CD4-positive, alpha-beta T cell treated with Interleukin-21 for 1 hour (primary cell): ENCODE results near the gene FARP1.
A peak's percentile ranks its signal among the peaks of the same experiment; 100 is the strongest.

Experiments
- DNase-seq: peaks from one replicate; pipeline ENCODE4 v3.0.0-alpha.2; 2020

FARP1 gene

GRCh38 chr13:98450539-98451111 is 307.7 kb downstream of the FARP1 start:
- DNase-seq: no peak

DNA sequence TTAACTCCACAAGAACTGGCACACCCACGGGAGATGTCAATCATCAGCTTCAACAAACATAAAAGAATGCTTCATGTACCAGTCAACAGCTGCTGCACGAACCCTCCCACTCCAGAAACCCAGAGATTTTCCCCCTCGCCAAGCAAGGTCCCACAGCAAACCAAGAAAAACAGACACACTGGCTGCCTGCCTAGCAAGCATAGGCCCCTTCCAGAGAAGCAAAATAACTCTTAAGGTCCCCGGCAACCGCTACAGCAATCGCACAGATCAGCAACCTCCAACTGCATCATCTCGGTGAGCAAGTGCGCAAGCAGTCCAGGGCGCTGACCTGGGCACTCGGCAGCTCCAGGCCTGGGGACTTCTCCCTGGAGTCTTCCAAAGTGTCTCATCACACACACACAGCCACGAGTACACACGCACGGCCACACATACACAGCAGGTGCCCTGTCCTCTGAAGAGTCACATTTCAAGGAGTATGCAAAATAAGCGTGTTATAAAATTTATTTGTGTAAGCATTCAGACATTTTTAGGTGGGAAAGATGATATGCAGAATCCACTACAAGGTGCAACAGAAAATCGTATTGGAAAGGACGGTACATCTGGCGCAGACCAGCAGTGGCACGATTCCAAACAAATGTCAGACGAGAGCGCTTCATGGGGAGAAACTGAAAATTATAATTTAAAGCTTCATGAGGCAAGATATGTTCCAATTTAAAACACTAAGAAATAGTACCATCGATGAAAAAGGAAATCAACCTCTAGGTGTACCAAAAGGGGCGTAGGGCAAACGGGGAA is 309.0 kb downstream of the FARP1 start:
- no peak for DNase-seq

DNA sequence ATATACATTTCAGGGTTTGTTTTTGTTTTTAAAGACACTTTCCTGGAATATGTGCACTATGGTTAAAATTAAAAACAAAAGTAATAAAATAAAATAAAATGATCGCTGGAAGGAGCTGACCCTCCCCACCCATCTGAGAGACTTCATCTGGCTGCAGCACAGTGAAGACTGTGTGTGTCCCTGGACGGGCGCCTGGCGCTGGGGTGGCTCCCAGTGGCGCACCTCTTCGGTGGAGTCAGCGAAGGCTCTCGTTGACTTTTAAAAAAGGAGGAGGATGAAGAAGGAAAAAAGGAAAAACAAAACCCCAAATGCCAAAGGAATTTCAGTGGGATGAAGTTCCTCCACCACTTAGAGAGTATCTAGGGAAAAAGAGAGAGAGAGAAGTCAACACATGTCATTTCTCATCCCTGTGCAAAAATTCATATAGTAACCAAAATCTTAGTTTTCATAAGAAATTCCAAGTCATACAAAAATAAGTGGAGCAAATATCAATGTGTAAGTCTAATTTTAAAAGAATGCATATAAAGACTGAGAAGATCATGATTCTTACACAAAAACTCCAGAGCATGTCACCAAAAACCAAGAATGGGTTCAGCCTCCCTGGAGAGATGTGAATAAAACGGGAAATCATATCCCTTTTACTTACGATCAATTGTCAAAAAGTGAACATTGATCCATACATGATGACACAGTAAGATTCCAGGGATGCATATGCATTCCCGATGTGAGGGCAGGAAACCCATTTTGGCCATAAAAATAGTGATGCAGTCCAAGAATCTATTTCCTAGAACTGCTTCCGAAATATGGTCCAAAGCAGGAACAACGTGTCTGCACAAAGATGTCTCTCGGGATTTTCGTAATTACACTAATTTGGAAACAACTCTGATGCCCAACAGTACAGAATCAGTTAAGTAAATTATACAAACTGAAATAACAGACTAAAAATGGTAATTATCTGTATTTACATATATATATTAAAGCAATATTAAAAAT is 310.3 kb downstream of the FARP1 start:
- DNase-seq: no peak

DNA sequence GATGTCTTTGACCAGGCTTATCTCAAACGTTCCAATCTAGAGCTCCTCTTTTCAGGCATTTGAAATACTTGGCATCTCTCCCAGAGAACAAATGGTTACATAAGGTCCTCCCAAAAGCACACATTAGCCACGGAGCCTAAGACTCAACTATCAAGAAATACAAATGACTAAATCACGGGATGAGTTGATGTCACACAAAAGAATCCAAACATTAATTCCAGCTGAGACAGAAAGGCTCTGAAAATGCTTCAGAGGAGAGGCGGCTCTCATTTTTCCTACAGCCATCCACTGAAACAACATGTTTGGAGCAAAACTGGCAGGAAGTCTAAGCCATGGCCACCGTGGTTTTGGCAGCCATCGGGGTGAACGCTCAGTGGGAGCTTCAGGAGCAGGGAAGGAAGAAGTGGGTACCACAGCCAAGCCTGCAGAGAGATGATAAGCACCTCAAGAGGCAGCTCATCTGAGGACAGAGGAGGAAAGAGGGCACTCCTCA is 311.5 kb downstream of the FARP1 start:
- no peak for DNase-seq

GRCh38 chr13:98456413-98456845 is 313.5 kb downstream of the FARP1 start:
- DNase-seq: no peak

GRCh38 chr13:98457053-98457452 is 314.2 kb downstream of the FARP1 start:
- DNase-seq: no peak

GRCh38 chr13:98458431-98458830 is 315.5 kb downstream of the FARP1 start:
- DNase-seq: no peak

GRCh38 chr13:98459171-98459681 is 316.3 kb downstream of the FARP1 start:
- DNase-seq: no peak

DNA sequence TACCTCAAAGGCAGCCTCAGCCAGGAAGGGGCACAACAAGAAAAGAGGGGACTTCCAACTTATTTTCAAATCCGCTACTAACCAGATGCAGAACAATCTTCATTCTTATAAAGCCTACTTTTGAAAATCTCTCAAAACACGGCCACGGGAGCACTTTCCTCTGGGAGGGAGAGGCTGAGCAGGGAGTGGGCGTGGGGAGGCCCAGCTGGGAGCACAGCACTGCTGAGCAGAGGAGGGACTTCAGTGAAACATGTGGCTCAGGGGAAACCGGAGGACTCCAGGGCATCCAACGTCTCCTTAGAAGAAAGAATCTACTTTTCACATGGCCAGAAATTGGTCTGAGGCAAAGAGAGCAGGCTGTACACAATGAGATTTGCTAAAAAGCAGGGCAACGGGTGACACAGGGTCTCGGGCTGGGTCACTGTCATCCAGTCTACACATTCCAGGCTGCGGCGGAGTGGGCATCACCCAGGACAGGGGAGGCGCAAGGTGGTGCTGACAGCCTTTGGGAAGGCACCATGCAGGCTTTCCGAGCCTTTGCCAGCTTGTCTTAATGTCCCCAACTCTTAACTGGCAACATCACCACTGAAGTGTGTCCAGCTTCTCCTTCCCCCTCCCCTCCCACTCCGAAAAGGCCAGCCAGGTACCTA is 317.0 kb downstream of the FARP1 start:
- no peak for DNase-seq

DNA sequence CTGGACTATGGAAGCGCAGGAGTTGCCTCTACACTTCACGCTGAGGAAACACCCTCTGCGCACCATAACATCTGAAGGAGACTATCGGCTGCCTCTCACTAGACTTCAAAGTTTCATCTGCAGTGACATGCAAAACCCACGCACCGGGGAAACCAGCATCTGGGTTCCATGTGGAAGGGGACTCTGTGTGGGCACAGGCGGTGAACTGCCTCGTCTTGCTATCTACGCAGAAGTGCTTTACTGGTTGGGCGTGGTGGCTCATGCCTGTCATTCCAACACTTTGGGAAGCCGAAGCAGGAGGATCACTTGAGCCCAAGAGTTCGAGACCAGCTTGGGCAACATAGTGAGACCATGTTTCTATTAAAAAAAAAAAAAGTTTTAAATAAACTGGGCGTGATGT is 317.6 kb downstream of the FARP1 start:
- no peak for DNase-seq

DNA sequence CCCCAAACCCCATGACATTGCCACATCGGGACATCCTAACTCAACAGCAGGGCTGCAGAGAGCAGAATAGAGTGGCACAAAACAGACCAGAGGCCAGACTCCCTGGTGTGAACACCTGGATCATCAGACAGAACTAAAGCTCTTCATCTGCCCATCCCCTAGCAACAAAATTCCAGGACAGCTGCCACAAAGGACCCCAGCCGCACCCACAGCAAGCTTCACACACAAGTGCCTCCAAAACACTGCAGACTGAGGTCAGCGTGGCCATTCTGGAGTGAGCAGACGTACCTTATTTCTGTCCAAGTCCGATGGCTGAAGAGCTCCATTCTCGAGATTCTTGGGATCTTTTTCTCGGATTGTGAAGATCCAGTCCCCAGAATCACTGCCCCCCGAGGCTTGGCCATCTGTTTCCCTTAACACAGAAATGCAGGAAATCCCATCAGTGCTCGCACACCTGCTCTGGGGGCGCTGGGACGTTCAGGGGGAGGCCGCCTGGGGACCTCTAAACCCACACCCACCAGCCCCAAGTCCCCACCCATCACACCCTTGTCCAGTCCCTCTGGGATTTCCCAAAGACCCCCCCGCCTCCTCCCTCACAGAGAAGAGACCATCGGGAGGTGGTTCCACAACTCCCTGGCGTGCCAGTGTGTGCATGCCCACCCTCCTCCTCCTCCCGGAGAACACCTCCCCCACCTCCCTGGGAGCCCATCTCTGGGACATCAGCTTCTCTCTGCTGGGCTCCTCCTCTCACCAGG is 318.8 kb downstream of the FARP1 start:
- no peak for DNase-seq

DNA sequence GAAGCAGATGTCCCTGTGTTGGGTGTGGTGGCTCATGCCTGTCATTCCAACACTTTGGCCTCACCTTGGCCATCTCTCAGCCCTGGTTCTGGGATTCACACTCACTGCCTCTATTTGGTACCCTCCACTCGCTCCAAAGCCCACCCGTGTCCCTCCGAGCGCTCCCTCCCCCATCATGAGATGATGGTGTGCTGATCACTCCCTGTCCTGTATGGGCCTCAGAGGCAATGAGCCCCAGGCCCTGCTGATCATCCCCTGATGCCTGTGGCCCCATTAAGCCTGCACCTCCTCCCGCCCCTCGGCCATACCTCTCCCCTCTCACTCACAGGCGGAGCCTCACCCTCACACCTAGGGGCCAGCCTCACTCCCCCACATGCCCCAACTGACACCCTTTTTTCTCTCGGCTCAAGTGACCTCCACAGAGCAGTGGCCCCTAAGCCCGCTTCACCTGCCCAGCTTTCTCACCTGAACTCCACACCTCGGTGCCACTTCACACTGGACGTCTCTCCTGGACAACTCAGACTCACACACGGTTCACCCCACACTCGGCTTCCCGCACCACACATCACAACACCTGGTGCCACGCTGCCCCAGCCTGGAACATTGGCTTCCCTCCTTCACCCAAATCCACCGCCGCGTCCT is 319.5 kb downstream of the FARP1 start:
- no peak for DNase-seq

- DNase-seq: no peak
Measured at GRCh38 chr13:98462946-98463345, 320.1 kb downstream of the FARP1 start.

- DNase-seq: peak; percentile 40
Measured at GRCh38 chr13:98466634-98467236, 323.8 kb downstream of the FARP1 start.

DNA sequence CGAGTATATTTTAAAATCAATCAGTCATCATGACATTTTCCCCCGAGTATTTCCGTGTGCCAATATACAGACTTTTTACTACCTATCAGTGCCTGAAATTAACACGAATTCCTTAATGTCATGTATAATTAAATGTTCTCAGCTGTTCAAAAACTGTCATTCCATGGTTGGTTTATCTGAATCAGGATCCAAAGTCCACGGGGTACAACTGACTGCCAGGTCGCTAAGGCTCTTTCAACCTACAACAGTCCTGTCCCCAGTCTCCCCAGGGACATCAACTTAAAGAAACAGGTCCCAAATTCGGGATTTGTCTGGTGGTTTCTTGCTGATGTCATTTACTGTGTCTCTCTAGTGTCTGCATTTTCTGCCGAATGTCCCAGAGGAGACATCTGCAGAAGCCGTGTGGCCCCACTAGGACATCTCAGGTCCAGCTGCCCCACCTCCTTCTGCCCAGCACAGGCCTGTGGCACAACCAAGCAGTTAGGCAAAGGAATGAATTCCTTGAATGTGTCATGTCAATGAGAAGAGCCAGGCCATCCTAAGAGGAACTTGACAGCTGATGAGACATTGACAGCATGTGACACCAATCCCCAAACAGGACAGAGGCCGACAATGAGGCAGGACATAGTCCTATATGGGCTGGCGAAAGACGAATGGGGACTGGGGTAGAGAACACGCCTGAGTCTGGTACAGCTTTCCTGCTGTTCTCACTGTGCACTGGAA is 324.5 kb downstream of the FARP1 start:
- no peak for DNase-seq

DNA sequence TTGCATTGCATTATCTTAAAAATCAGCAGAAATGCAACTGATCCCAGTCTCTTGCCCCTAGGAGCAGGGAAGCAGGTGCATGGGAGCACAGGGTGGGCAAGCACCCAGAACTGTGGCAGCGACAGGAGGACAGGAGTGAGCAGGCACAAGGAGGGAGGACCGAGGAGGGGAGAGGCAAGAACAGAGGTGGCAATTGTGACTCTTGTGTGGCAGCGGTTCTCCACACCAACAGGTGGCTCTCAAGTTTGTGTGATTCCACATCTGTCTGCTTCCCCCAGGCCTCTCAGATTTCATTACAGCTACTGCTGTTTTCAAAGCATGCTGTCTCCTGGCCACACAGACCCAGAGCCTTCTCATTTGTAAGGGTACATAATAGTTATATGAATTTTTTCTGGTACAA is 325.5 kb downstream of the FARP1 start:
- DNase-seq: no peak

DNA sequence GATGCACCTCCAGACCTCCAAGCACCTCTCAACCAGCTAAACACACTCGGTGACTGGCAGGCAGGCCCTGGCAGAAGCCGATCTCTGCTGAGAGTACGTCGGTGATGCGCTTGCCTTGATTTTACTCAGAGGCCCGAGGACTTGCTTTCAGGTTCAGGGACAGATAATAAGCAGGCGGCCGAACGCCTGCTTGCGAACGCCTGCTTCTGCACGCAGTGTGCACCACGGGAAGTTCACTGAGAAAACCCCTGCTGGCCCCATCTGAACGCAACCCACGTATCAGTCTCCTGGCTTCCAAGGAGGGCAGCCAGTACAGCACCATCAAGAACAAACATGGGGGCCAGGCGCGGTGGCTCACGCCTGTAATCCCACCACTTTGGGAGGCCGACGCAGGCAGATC is 326.0 kb downstream of the FARP1 start:
- DNase-seq: no peak

GRCh38 chr13:98470920-98471319 is 328.0 kb downstream of the FARP1 start:
- no peak for DNase-seq

DNA sequence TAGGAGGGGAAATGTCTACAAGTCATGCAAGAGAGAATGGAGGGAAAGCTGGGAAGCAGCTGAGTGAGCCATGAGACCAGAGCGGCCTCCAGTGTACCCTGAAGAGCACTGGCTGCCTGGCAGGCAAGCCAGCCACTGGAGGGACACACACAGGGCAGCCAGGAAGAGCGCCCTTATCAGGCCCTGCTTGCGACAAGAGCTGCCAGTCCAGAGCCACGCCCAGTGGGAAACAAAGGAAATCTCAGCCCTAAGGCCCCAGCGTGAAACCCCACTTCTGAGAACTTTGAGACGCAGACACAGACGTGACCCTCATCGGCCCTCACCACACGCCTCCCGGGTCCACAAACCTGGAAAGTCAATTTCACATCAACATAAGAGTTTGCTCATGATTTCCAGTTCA is 329.0 kb downstream of the FARP1 start:
- DNase-seq: no peak

DNA sequence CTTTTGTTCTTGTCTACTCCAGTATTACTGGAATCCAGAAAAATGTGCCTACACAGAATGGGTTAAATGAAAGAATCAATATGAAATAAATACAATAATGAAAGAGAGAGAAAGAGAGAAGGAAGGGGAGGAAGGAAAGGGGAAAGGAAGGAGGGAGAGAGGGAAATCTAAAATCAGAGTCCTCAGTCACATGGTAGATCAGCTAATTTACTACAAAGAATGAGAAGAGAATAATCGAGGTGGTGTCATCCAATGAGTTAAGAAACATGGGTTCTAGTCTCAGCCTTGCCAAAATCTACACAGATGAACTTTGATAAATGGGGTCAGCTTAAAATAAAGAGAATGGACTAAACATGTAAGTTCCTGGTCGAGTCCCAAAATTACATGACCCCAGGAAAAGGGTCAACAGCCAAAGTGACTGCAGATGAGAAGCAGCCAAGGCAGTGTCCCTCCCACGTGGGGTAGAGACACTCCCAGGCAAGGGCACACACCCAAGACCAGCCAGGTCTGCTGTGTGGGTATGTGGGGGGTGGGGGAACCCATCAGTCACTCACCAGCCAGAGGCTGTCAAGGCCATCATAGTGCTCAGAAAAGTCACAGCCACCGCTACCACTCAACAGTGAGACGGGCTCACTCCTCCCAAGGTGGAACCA is 330.4 kb downstream of the FARP1 start:
- no peak for DNase-seq
